Left cardiac atrium (tissue), 2 donors: Measurements from ENCODE around the gene HTATSF1. TPM values are rescaled to one million over a fixed set of nuclear protein-coding genes. Genes with fewer than 3 reads are reported as not detected.

ENCODE experiments used
- microRNA-seq, 2 donors: library from miRNA; unstranded; fragments of <30 nt; microRNA quantifications; one replicate each; pipeline ENCODE4 v1.2.0, GENCODE V29; 2020
- total RNA-seq, 2 donors: library from RNA; stranded (reverse); fragmentation: NEBNext Ultra II Directional; extraction: Animal tissue kit (Norgen Biotek cat#: 25700); gene quantifications; one replicate each; pipeline ENCODE4 v1.2.1, GENCODE V29; 2021
- donor health status: DM: no; HTN: yes; CAD: no; lungs with severe emphysema.
- donor health status: DM: yes; HTN: yes; CAD: no.

The HTATSF1 gene
- total RNA-seq, 2 donors from 2014 or later: 46.0 to 52.2 TPM

Small RNA genes within 50 kb of the gene (microRNA-seq; reads per million reads assigned to microRNA genes)
- gene MIR934: 0 reads per million in 2 donors

Other genes with a start within 250 kb of the HTATSF1 start
- gene MAP7D3, start 246.2 kb upstream of the HTATSF1 start, total RNA-seq: 10 to 100 TPM; 11.8 to 12.5 TPM
- gene ADGRG4, start 196.6 kb upstream of the HTATSF1 start, total RNA-seq: under 1 TPM in 1 of 2 donors, not detected in 1; 0.03 TPM
- not detected for gene BRS3, start 9.6 kb upstream of the HTATSF1 start, total RNA-seq
- not detected for gene VGLL1, start 34.6 kb downstream of the HTATSF1 start, total RNA-seq
- gene CD40LG, start 150.6 kb downstream of the HTATSF1 start, total RNA-seq: under 1 TPM in 1 of 2 donors, not detected in 1; 0.41 TPM